CD4-positive, alpha-beta memory T cell (primary cell): ENCODE measurements around the gene PGGHG. TPM values are rescaled to one million over a fixed set of nuclear protein-coding genes. Genes with fewer than 3 reads are reported as not detected.

Source experiments
- polyA plus RNA-seq, 2 donors: library from polyadenylated mRNA; unstranded; fragments of 300-500 nt; fragmentation: Illumina TruSeq; gene quantifications; one replicate each; pipeline ENCODE4 v1.2.3, GENCODE V29; 2021
- total RNA-seq, 2 experiments: library from RNA; stranded (reverse); gene quantifications; one replicate each; pipeline ENCODE4 v1.2.3, GENCODE V29; 2021

PGGHG gene
- total and polyA plus RNA-seq, 4 experiments from 2014 or later: 3.0 to 304 (median 155) TPM

Other genes with a start within 250 kb of the PGGHG start
- not detected for gene SCGB1C1, start 96.0 kb upstream of the PGGHG start, total RNA-seq
- not detected for gene SCGB1C1, start 96.0 kb upstream of the PGGHG start, polyA plus RNA-seq
- gene BET1L, start 81.7 kb upstream of the PGGHG start, total RNA-seq: 100 to 1,000 TPM; 122 to 129 TPM
- 10 to 100 TPM; 61.9 to 64.5 TPM for gene BET1L, start 81.7 kb upstream of the PGGHG start, polyA plus RNA-seq
- gene RIC8A, start 81.4 kb upstream of the PGGHG start, total RNA-seq: 100 to 1,000 TPM in 1 of 2 experiments, 10 to 100 TPM in 1; 96.7 to 111 TPM
- 100 to 1,000 TPM in 1 of 2 donors, 10 to 100 TPM in 1; 91.2 to 106 TPM for gene RIC8A, start 81.4 kb upstream of the PGGHG start, polyA plus RNA-seq
- 10 to 100 TPM; 26.5 to 30.7 TPM for gene SIRT3, start 52.8 kb upstream of the PGGHG start, total RNA-seq
- gene SIRT3, start 52.8 kb upstream of the PGGHG start, polyA plus RNA-seq: 10 to 100 TPM; 11.2 to 11.6 TPM
- 100 to 1,000 TPM in 1 of 2 experiments, 10 to 100 TPM in 1; 99.9 to 107 TPM for gene PSMD13, start 52.1 kb upstream of the PGGHG start, total RNA-seq
- 100 to 1,000 TPM; 179 to 247 TPM for gene PSMD13, start 52.1 kb upstream of the PGGHG start, polyA plus RNA-seq
- gene NLRP6, start 10.7 kb upstream of the PGGHG start, total RNA-seq: 10 to 100 TPM; 25.9 to 26.3 TPM
- 10 to 100 TPM in 1 of 2 donors, 1 to 10 TPM in 1; 1.4 to 10.8 TPM for gene NLRP6, start 10.7 kb upstream of the PGGHG start, polyA plus RNA-seq
- not detected for gene IFITM5, start 10.4 kb downstream of the PGGHG start, total RNA-seq
- not detected for gene IFITM5, start 10.4 kb downstream of the PGGHG start, polyA plus RNA-seq
- gene IFITM2, start 18.7 kb downstream of the PGGHG start, total RNA-seq: 100 to 1,000 TPM; 202 to 203 TPM
- 1,000 to 10,000 TPM; 2,491 to 3,716 TPM for gene IFITM2, start 18.7 kb downstream of the PGGHG start, polyA plus RNA-seq
- gene IFITM1, start 24.9 kb downstream of the PGGHG start, total RNA-seq: 100 to 1,000 TPM; 119 to 121 TPM
- 1,000 to 10,000 TPM; 2,073 to 2,173 TPM for gene IFITM1, start 24.9 kb downstream of the PGGHG start, polyA plus RNA-seq
- 1 to 10 TPM; 6.2 to 7.2 TPM for gene IFITM3, start 31.7 kb downstream of the PGGHG start, total RNA-seq
- gene IFITM3, start 31.7 kb downstream of the PGGHG start, polyA plus RNA-seq: 100 to 1,000 TPM in 1 of 2 donors, 1 to 10 TPM in 1; 9.1 to 108 TPM
- gene B4GALNT4, start 80.4 kb downstream of the PGGHG start, total RNA-seq: 1 to 10 TPM; 2.2 to 2.4 TPM
- gene B4GALNT4, start 80.4 kb downstream of the PGGHG start, polyA plus RNA-seq: not detected
- not detected for gene PKP3, start 105.1 kb downstream of the PGGHG start, total RNA-seq
- under 1 TPM in 1 of 2 donors, not detected in 1; 0.14 TPM for gene PKP3, start 105.1 kb downstream of the PGGHG start, polyA plus RNA-seq
- gene SIGIRR, start 125.9 kb downstream of the PGGHG start, total RNA-seq: 100 to 1,000 TPM; 437 to 440 TPM
- 100 to 1,000 TPM; 235 to 242 TPM for gene SIGIRR, start 125.9 kb downstream of the PGGHG start, polyA plus RNA-seq
- 100 to 1,000 TPM; 120 to 123 TPM for gene ANO9, start 152.9 kb downstream of the PGGHG start, total RNA-seq
- gene ANO9, start 152.9 kb downstream of the PGGHG start, polyA plus RNA-seq: 10 to 100 TPM in 1 of 2 donors, 1 to 10 TPM in 1; 9.4 to 15.5 TPM
- gene PTDSS2, start 161.2 kb downstream of the PGGHG start, total RNA-seq: 10 to 100 TPM; 23.3 to 26.1 TPM
- 1 to 10 TPM; 5.5 to 6.3 TPM for gene PTDSS2, start 161.2 kb downstream of the PGGHG start, polyA plus RNA-seq
- 100 to 1,000 TPM in 1 of 2 experiments, 10 to 100 TPM in 1; 98.4 to 105 TPM for gene RNH1, start 218.1 kb downstream of the PGGHG start, total RNA-seq
- gene RNH1, start 218.1 kb downstream of the PGGHG start, polyA plus RNA-seq: 100 to 1,000 TPM; 164 to 187 TPM
- 10 to 100 TPM; 36.7 to 42.5 TPM for gene HRAS, start 246.4 kb downstream of the PGGHG start, total RNA-seq
- gene HRAS, start 246.4 kb downstream of the PGGHG start, polyA plus RNA-seq: 10 to 100 TPM; 12.9 to 28.5 TPM
- gene LRRC56, start 248.4 kb downstream of the PGGHG start, total RNA-seq: 1 to 10 TPM; 4.4 to 4.6 TPM
- 1 to 10 TPM in 1 of 2 donors, under 1 TPM in 1; 0.24 to 1.5 TPM for gene LRRC56, start 248.4 kb downstream of the PGGHG start, polyA plus RNA-seq